Measurements from ENCODE around the gene TTC23. TPM values are rescaled to one million over a fixed set of nuclear protein-coding genes. Genes with fewer than 3 reads are reported as not detected.
"Not testable (repeated sequence)": the region's sequence is repeated elsewhere in the genome, so short reads cannot be mapped to it uniquely, and the experiment has no call there.

The TTC23 gene
- total RNA-seq, 1 experiment from 2014 or later = 34.5 TPM

DNA sequence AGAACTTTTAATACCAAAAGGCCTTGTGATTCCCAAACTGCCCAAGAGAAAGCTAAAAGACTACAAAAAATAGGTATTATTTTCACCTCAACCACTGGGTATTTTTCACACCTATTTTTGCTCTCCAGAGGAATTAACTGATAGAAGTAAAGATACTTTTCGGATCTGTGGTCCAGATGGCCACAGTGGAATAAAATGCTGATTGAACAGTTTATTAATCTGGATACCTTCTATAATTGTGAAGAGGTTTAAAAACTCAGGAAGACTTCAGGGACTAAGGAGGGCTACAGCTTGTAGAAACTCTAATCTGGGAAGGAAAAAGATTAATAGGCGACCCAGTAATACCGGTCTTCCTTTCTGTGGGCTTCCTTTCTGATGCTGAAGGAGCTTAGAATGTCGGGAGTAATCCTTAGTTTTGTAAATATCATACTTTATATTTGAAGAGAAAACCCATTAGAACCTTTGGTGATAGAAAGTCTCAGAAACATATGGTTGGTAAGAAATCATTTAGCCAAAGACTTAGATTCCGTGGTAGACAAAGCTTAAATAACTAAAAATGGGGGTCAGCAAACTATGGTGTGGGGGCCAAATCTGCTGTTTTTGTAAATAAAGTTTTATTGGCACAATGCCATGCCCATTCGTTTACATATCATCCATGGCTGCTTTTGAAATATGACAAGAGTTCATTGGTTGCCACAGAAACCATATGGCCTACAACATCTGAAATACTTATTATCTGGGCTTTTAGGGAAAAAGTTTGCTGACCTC lies 47.8 kb downstream of the TTC23 start:
- no peak for DNase-seq (ENCODE audit: low read depth)

DNA sequence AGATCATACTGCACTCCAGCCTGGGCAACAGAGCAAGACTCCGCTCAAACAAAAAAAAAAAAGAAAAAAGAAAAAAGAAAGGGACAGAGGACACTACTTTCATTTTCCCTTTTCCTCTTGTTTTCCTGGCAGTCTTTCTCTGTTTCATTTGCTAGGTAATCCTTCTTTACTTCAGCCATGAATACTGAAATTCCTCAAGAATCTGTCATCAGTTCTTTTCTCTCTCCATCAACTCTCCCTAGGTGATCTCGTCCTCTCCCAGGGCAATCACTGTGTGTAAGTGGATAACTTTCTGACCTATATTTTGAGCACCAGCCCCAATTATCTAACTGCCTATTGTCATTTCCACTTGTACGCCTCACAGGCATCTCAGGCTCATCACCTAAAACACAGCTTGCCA lies 51.5 kb downstream of the TTC23 start:
- DNase-seq (ENCODE audit: low read depth) = peak; percentile 58

DNA sequence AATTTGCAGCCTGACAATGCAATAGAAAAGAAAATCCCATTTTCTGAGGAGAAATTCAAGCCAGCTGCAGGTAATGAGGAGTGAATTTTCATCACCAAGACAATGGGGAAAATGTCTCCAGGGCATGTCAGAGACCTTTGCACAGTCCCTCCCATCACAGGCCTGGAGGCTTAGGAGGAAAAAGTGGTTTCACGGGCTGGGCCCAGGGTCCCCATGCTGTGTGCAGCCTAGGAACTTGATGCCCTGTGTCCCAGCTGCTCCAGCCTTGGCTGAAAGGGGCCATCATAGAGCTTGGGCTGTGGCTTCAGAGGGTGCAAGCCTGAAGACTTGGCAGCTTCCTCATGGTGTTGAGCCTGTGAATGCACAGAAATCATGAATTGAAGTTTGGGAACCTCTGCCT lies 57.2 kb downstream of the TTC23 start:
- not testable (repeated sequence) for DNase-seq (ENCODE audit: low read depth)

DNA sequence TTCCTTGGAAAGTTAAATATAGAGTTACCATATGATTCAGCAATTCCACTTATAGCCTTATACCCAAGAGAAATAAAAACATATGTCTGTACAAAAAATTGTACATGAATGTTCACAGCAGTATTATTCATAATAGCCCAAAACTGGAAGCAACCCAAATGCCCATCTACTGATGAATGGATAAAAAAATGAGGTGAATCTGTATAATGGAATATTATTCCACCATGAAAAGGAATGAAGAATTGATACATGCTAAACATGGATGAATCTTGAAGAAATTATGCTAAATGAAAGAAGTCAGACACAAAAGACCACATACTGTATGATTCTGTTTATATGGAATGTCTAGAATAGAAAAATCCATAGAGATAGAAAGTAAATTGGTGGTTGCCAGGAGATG lies 61.4 kb downstream of the TTC23 start:
- DNase-seq (ENCODE audit: low read depth) = no peak

DNA sequence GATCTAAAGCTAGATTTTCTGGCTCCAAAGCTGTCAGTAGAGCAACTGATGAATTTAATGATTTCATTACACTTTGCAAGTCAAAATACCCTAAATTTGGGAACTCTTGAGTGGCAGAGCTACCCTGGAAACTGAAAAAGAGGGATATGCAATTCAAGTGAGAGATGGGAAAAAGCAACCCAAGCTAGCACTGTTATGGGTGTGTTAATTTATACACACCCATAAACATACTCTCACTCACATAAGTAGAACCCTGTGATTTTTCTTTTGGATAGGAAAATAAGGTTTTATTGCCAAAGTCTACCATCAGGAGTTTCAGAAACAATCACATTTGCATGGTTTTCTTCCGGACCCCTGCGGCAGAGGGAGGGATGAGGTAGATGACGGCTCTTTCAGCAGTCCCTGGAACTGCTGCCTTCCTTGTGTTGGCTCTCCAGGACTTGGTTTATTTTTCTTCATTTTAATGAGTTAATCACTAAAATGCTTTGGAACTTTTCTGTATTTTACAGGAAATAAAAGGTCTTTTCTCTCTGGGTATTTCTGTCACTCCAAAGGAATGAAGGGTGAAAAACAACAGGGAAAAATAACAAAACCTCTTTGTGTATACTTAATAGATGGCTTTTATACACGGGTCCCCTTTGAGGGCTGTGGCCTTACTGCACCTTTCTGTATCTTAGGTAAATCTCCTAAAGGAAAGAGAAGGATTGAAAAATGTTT lies 63.8 kb downstream of the TTC23 start:
- no peak for DNase-seq (ENCODE audit: low read depth)

- DNase-seq (ENCODE audit: low read depth) = no peak
These were observed 66.6 kb downstream of the TTC23 start for GRCh38 chr15:99182791-99183190.

DNA sequence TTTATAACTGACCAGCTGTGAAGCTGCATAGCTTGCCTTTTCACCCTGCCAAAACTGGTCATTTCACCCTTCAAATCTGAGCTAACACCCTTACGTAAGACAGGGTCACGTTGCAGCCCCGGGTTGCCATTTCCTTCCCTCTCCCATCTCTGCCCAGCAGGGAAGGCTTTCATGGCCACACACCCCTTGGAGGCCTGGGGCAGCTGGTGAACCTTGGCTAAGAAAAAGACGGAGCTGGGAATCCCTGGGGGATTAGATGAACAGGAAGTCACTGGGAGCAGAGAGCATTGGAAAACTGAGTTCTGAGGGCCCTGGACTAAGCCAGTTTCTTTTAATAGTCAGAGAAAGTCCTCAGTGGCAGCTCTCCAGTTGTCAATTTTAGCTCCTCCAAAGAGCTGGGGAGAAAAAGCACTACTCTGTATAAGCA lies 67.8 kb downstream of the TTC23 start:
- DNase-seq (ENCODE audit: low read depth) = no peak

- no peak for DNase-seq (ENCODE audit: low read depth)
These were observed 68.4 kb downstream of the TTC23 start for GRCh38 chr15:99180964-99181306.

DNA sequence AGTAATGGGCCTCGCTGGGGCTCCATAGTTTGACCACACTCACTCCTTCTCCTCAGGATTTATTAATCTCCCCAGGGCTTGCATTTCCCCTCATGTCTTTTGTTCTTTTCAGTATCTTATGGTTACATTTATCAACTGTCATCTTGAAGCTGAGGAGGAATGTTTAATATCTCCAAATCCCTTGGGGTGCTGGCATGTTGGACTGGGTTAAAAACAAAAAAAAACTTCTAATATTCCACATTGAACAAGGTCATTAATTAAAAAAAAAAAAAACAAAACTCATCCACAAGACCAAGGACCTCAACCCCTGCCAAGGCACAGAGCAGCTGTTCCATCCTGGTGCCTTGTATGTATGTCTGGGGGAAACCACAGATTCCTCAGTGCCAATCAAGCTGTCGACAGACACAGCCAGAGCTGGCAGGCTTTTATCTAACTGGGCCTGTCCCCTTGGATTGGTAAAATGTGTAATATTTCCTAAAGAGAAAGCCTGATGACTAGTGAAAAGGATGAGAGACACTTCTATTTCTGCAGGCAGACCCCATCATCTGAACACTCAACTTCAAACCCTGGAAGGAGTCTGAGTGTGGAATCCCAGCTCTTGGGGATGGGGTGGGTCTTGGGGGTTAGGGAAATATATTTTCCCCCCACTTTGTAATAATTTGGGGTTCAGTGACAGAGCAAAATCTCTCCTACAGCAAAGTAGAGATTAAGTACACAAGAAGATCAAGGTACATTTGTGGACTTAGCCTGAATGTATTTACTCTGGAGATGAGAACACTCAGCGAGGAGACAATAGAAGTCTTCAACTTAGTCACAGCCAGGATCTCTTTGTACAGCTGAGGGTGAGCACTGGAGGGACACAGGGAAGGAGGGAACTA lies 69.1 kb downstream of the TTC23 start:
- DNase-seq (ENCODE audit: low read depth) = no peak

DNA sequence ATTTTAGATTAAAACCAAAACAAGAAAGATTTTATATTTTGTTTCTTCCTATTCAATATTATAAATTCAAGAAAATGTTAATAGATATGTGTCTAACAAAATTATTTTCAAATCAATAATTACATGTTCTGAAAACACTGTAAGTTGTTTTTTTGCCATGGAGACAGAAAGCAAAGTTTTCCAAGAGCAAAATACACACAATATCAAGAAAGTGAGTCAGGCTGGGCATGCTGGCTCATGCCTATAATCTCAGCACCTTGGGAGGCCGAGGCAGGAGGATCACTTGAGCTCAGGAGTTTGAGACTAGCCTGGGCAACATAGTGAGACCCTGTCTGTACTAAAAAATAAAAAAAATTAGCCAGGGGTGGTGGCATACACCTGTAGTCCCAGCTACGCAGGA lies 71.7 kb downstream of the TTC23 start:
- no peak for DNase-seq (ENCODE audit: low read depth)

- no peak for DNase-seq (ENCODE audit: low read depth)
These were observed 72.6 kb downstream of the TTC23 start for GRCh38 chr15:99176757-99177156.

DNA sequence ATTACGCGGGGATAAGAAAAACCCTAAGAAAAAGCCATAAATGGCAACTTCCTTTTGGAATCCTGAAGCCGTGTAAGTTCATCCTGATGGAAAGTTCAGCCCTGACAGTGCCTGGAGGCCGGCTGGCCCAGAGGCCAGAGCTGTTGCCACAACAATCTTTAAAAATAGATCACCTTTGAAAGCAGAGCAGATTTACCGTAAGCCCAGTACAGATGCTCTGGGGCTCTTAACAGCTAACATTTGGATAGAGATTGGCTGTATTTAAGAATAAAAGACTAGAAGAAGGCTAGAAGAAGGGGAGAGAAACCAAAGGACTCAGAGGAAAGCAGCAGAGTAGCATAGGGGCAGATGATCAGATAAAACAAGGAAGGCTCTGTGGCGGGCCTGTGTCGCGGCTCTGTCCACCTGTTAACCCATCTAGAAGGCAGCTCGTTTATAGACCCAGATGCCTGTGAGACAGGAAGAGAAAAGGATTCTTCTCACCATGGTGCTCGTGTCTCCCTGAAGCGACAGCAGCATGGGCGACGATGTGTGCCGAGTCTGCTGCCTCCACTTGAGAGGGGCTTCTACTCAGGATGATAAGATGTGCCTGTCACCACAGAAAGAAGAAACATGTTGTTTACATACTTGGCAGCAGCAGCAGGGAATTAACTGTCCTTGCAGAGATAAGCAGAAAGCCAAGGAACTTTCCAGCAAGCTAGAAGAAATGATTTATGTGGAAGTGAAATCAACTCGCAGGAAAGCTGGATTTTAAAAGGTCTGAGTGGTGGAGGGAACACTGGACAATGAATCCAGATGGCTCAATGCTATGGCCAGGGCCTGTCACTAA lies 74.6 kb downstream of the TTC23 start:
- DNase-seq (ENCODE audit: low read depth) = no peak

DNA sequence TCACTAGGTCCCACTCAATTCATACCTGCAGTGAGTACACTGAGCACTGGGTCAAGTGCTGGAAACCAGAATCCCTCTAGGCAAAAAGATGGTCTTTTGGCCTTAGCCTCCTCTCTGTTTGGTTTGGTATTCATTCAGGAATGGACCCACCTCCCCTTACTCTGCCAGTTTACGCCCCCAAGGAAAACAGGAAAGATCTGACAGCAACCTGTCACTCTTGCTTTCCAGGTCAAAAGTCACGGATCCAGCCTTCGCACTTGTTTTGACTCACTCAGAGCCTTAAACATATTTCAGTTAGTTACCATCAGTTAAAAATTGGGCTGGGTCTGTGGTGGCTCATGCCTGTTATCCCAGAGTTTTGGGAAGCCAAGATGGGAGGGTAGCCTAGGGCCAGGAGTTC lies 76.4 kb downstream of the TTC23 start:
- DNase-seq (ENCODE audit: low read depth) = no peak

- no peak for DNase-seq (ENCODE audit: low read depth)
These were observed 77.2 kb downstream of the TTC23 start for GRCh38 chr15:99172171-99172570.

DNA sequence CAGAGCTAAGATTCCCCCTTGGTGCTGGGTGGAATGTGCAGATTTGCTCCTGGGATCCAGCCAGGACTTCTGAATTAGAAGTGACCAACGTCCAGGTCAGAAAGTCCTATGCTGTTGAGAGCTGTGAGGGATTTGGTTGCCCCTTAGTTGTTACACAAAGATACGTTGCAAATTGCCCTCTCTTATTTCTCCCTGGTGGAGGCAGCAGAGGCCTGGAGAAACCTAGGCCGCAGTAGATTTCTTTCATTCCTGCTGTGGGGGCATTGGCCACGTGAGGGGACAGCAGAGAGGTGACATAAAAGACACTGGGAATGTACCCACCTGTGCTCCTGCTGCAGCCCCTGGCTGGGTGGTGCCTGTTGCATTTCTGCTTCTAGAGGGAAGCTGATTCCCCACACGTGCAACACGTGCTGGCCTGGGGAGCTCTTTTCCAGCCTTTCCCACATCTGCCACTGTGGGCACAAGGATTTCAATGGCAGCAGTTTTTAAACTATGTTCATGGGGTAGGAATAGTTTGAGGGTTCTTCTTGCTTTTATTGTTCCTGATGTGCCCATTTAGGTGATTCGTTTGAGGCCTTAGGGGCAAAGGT lies 78.8 kb downstream of the TTC23 start:
- no peak for DNase-seq (ENCODE audit: low read depth)

- DNase-seq (ENCODE audit: low read depth) = no peak
These were observed 79.5 kb downstream of the TTC23 start for GRCh38 chr15:99169769-99170311.

DNA sequence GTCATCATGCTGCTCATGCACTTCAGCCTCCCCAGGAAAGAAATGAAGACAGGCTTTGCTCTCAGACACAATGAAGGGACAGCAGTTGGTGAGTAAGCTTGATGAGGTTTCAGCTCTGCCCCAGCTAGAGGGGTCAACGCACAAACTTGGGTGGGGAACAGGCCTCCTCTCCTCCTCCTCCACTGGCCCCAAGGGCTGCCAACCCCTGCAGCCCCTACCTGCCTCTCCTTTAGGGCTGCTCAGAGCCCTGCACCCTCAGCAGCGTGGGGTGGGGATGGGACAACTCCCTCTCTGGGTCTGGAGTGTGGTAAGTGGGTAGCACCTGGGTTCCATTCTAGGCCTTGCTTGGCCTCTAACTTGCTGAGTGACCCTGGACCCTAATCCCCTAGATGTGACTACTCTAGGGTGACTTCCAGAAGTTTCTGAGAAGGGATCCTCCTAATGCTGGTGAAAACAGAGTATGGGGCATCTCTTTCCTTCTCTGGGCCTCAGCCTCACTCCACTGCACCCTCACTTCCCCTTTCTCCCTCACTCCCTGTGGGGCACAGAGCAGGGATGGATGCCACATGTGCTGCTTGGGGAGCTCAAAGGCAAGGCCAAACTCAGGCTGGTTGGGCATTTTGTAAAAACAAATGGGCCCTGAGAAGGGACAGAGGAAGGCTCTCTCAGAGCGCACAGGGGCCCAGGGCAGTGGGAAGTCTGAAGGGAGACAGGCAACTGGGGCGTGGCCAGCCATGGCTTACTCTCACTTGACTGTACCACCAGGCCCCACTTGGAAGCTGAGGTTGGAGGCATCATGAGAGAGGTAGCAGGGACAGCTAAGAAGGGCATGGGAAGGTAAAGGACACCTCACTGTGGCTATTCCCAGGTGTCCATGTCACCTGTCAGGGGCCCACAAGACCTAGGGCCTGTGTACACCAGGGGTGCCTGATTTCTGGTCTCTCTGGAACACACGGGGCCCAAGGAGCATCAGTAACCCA lies 80.5 kb downstream of the TTC23 start:
- no peak for DNase-seq (ENCODE audit: low read depth)

GRCh38 chr15:99167640-99168039 lies 81.7 kb downstream of the TTC23 start:
- DNase-seq (ENCODE audit: low read depth) = no peak

- DNase-seq (ENCODE audit: low read depth) = no peak
These were observed 82.2 kb downstream of the TTC23 start for GRCh38 chr15:99167201-99167600.

Data from M059J (cell line).